Loucy (cell line): ENCODE results near the gene MAML3.

ENCODE experiments used
- H2AFZ ChIP-seq: fragments of 200-600 bp; sonication (generic); 2 replicates; pipeline ENCODE4 v1.6.0; 2016; ENCODE audit warnings: antibody characterized with exemption, mild to moderate bottlenecking, low read length, moderate library complexity
- H3F3A ChIP-seq: fragments of 200-600 bp; 2 replicates; pipeline ENCODE4 v1.6.0; 2016; ENCODE audit warnings: antibody characterized with exemption, low read depth, mild to moderate bottlenecking
- H3K27me3 ChIP-seq: fragments of 200-600 bp; sonication (generic); 2 replicates; pipeline ENCODE4 v1.6.1; 2014; ENCODE audit warnings: low read length, mild to moderate bottlenecking; ENCODE audit not compliant: insufficient read depth, poor library complexity, severe bottlenecking
- H3K36me3 ChIP-seq: fragments of 200-600 bp; sonication (generic); 2 replicates; pipeline ENCODE4 v1.6.1; 2016; ENCODE audit warnings: low read length; ENCODE audit not compliant: insufficient read depth
- H3K4me1 ChIP-seq: fragments of 200-600 bp; sonication (generic); 2 replicates; pipeline ENCODE4 v1.5.1; 2014; ENCODE audit warnings: low read length, mild to moderate bottlenecking; ENCODE audit not compliant: insufficient read depth, poor library complexity, severe bottlenecking
- H3K4me2 ChIP-seq: fragments of 200-600 bp; sonication (generic); 2 replicates; pipeline ENCODE4 v1.6.0; 2014; ENCODE audit warnings: antibody characterized with exemption, low read length, low read depth, mild to moderate bottlenecking; ENCODE audit not compliant: poor library complexity, severe bottlenecking
- H3K4me3 ChIP-seq: fragments of 200-600 bp; sonication (generic); 2 replicates; pipeline ENCODE4 v1.5.1; 2014; ENCODE audit warnings: low read length, mild to moderate bottlenecking, mixed read lengths; ENCODE audit not compliant: poor library complexity, severe bottlenecking
- H3K79me2 ChIP-seq: fragments of 200-600 bp; sonication (generic); 2 replicates; pipeline ENCODE4 v1.6.1; 2014; ENCODE audit warnings: low read length; ENCODE audit not compliant: insufficient read depth
- H3K9ac ChIP-seq: fragments of 200-600 bp; sonication (generic); 2 replicates; pipeline ENCODE4 v1.6.0; 2014; ENCODE audit warnings: mild to moderate bottlenecking, low read depth, low read length, moderate library complexity; ENCODE audit not compliant: poor library complexity, severe bottlenecking
- H3K9me2 ChIP-seq: fragments of 200-600 bp; sonication (generic); replicated peaks from 2 replicates; pipeline ENCODE4 v1.6.1; 2016; ENCODE audit warnings: low read depth, low read length, mixed read lengths
- H3K9me3 ChIP-seq: fragments of 200-600 bp; sonication (generic); 2 replicates; pipeline ENCODE4 v1.6.1; 2014; ENCODE audit warnings: mild to moderate bottlenecking, antibody characterized with exemption, low read length, low read depth; ENCODE audit not compliant: insufficient read depth
- H4K20me1 ChIP-seq: fragments of 200-600 bp; sonication (generic); 2 replicates; pipeline ENCODE4 v1.6.0; 2014; ENCODE audit warnings: antibody characterized with exemption, low read length, mild to moderate bottlenecking; ENCODE audit not compliant: insufficient read depth, poor library complexity, severe bottlenecking
- EZH2phosphoT487 ChIP-seq: fragments of 200-600 bp; IDR thresholded peaks from 2 replicates; pipeline ENCODE4 v1.6.1; 2018; ENCODE audit warnings: antibody characterized with exemption, mild to moderate bottlenecking, moderate library complexity, borderline replicate concordance
- TF ChIP-seq, protein P1 (sequence below): fragments of 200-600 bp; sonication (generic); conservative IDR thresholded peaks from 2 replicates; pipeline ENCODE4 v1.5.1; 2014; ENCODE audit warnings: mild to moderate bottlenecking, antibody characterized with exemption, low read length

The MAML3 gene

DNA sequence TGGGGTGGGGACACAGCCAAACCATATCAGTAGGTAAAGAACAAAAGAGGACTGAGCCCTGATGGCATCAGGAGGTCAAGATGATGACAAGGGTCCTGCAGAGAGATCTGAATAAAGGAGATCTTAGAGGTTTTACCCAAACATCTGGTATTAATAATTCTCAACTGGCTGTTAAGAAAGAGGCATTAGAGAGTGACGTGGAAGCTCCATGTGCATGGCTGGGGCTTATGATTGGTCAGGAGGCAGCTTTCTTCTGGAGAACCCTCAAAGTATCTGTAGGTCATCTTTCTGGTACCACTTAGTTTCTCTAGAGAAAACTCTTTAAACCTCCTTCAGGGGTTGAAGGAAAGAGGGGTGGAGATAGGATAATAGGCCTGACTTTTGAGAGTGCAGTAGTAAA lies 469.6 kb downstream of the MAML3 start:
- TF ChIP-seq EZH2phosphoT487: no peak
- TF ChIP-seq, protein P1, sequence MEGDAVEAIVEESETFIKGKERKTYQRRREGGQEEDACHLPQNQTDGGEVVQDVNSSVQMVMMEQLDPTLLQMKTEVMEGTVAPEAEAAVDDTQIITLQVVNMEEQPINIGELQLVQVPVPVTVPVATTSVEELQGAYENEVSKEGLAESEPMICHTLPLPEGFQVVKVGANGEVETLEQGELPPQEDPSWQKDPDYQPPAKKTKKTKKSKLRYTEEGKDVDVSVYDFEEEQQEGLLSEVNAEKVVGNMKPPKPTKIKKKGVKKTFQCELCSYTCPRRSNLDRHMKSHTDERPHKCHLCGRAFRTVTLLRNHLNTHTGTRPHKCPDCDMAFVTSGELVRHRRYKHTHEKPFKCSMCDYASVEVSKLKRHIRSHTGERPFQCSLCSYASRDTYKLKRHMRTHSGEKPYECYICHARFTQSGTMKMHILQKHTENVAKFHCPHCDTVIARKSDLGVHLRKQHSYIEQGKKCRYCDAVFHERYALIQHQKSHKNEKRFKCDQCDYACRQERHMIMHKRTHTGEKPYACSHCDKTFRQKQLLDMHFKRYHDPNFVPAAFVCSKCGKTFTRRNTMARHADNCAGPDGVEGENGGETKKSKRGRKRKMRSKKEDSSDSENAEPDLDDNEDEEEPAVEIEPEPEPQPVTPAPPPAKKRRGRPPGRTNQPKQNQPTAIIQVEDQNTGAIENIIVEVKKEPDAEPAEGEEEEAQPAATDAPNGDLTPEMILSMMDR: no peak
- H3K4me1 ChIP-seq: peaks cover 22% of the 10 kb centered on the region

DNA sequence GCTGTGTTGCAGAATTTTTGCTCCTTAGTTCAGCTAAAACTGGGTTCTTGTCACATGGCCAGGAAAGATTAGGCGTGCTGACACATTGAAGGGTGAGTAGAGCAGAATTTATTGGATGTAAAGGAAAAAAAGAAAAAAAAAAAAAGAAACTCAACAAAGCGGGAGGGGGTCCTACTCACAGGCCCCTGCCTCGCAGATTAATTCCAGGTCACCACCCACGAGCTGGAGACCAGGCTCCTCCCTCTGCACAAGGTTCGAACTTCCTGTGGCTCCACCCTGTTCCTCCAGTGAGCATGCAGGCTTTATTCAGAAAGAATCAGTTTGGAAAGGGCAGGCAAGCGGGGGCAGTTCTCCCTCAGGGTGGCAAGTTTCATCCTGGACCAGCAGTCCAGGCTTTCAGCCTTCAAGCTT lies 471.2 kb downstream of the MAML3 start:
- TF ChIP-seq, protein P1: no peak
- TF ChIP-seq EZH2phosphoT487: no peak

More for the DNA sequence above, 469.6 kb downstream of the MAML3 start:
- H3K9me2 ChIP-seq: no peaks in the 10 kb centered on the region
- no peak overlapping the region for H3K4me3 ChIP-seq
- H3K4me2 ChIP-seq: no peak overlapping the region
- H4K20me1 ChIP-seq: peaks cover 3% of the 10 kb centered on the region
- H2AFZ ChIP-seq: no peak overlapping the region
- H3F3A ChIP-seq: peaks cover 6% of the 10 kb centered on the region
- H3K9ac ChIP-seq: no peak overlapping the region
- peaks cover 64% of the 10 kb centered on the region; the same call in 1 of the 2 replicates for H3K79me2 ChIP-seq
- H3K36me3 ChIP-seq: peaks cover 78% of the 10 kb centered on the region
- no peaks in the 10 kb centered on the region for H3K27me3 ChIP-seq
- no peaks in the 10 kb centered on the region for H3K9me3 ChIP-seq

DNA sequence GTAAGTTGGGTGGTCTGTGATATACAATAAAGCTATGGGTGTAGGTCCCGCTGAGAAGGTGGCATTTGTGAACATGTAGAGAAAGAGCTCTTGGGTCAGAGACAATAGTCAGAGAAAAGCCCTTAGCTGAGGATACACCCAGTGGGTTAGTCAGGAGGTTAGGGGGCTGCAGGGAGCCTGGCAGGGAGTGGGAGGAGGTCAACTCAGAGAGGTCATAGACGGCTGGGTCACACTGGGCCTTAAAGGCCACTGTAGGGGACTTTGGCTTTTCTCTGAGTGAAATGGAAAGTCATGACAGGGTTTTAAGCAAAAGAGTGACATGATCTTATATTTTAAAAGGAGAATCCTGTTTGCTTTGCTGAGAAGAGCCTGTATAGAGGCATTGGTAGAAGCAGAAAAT lies 471.7 kb downstream of the MAML3 start:
- Histone ChIP-seq H3K4me3 (no peak overlapping the region), H4K20me1 (peaks cover 3% of the 10 kb centered on the region), H3K9me2 (no peaks in the 10 kb centered on the region), H3K27me3 (no peaks in the 10 kb centered on the region), H3K79me2 (peaks cover 74% of the 10 kb centered on the region; the same call in 1 of the 2 replicates), H3K36me3 (peaks cover 83% of the 10 kb centered on the region), H3K9ac (no peak overlapping the region), H3K9me3 (no peaks in the 10 kb centered on the region), H2AFZ (no peak overlapping the region), H3K4me1 (peaks cover 22% of the 10 kb centered on the region), H3F3A (peaks cover 6% of the 10 kb centered on the region), H3K4me2 (peak overlapping the region; percentile 6)
- TF ChIP-seq EZH2phosphoT487: no peak
- TF ChIP-seq, protein P1: no peak

More for the DNA sequence above, 471.2 kb downstream of the MAML3 start:
- H4K20me1 ChIP-seq: peaks cover 3% of the 10 kb centered on the region
- no peaks in the 10 kb centered on the region for H3K27me3 ChIP-seq
- H3K9me3 ChIP-seq: no peaks in the 10 kb centered on the region
- no peak overlapping the region for H3K4me3 ChIP-seq
- H3F3A ChIP-seq: peaks cover 6% of the 10 kb centered on the region
- peak overlapping the region; percentile 6 for H3K4me2 ChIP-seq
- H3K9ac ChIP-seq: no peak overlapping the region
- H3K4me1 ChIP-seq: peaks cover 22% of the 10 kb centered on the region
- no peak overlapping the region for H2AFZ ChIP-seq
- H3K79me2 ChIP-seq: peaks cover 74% of the 10 kb centered on the region; the same call in 1 of the 2 replicates
- no peaks in the 10 kb centered on the region for H3K9me2 ChIP-seq
- peaks cover 88% of the 10 kb centered on the region for H3K36me3 ChIP-seq
